GM19463 (cell line): ENCODE results near the gene SLC10A3.

Source experiments
- ATAC-seq: cut with Tn5 transposase; IDR thresholded peaks from one replicate; pipeline ENCODE4 v1.9.1; 2021; ENCODE audit warnings: mild to moderate bottlenecking, moderate library complexity; ENCODE audit not compliant: unreplicated experiment

The SLC10A3 gene

GRCh38 chrX:154490414-154491083 is at the start of gene SLC10A3:
Gene SLC10A3, minus strand, starts transcription at chrX:154490629. Its CDS starts 1,689 bp downstream, at chrX:154488940.
- peak; percentile 78 for ATAC-seq

DNA sequence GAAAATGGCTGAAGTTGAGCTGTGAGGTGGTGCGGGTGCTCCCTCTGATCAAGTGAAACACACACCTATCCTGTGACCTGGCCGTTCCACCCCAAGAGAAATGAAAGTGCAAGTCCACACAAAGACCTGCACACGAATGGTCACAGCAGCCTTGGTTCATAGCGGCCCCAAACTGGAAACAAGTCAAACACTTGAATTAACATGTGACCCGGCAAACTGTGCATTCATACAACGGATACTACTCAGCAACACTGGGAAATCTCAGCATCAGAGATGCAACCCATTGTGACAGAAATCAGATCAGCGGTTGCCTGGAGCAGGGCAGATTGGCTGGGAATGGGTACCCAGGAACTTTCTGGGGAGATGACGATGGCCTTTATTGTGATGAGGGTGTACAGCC is 48.6 kb upstream of the SLC10A3 start:
- ATAC-seq: no peak

DNA sequence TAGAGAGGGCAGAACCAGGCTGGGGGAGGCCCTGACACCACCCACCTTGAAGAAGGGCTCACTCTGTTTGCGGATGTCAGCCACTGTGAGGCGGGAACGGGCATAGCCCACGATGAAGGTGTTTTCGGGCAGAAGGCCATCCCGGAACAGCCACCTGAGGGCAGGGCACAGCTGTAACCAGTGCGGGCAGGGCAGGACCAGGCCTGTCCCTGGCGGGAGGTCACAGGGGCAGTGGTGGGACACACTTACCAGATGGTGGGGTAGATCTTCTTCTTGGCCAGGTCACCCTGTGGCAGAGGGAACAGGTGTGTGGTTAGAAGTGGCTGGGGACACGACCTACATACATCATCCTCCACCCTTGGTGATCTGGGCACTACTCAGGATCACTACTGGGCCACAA is 45.5 kb upstream of the SLC10A3 start:
- ATAC-seq: no peak

- peak; percentile 96 for ATAC-seq
Observed at GRCh38 chrX:154534526-154535322, 44.3 kb upstream of the SLC10A3 start.

GRCh38 chrX:154532690-154533089 is 42.3 kb upstream of the SLC10A3 start:
- ATAC-seq: no peak

DNA sequence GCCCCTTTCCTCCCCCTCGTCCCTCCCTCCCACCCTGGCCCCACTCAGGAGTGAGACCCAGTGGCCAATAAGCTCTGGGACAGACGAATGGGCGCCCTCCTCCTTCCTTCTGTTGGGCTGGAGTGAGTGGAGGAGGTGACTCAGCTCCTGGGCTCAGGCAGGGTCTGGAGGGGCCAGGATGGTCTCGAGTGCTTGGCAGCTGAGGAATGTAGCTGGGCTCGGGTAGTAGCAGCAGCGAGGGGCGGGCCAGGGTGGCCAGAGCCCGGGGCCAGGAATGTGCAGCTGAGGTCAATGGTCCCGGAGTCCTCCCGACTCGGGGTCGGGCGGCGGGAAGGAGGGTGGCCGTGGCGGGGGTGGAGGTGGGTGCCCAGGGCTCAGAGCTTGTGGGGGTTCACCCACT is 41.2 kb upstream of the SLC10A3 start:
- ATAC-seq: no peak

DNA sequence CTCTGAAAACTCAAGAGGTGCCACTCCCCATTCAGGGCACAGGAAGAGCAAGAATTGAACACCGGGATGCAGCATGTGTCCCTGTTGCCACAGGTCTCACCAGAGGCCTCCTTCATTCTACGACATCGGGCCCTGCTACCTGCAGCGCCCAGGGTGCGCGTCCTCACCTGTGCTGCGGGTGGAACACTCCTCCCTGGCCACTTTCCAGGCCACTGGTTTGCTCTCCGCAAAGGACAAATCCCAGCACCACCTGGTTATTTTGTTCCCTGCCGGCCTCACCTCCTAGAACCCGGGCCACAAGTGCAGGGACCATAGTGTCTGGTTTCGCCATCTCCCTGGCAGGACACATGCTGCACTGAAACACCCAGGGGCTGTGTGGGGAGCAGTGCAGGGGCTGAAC is 39.9 kb upstream of the SLC10A3 start:
- ATAC-seq: no peak

DNA sequence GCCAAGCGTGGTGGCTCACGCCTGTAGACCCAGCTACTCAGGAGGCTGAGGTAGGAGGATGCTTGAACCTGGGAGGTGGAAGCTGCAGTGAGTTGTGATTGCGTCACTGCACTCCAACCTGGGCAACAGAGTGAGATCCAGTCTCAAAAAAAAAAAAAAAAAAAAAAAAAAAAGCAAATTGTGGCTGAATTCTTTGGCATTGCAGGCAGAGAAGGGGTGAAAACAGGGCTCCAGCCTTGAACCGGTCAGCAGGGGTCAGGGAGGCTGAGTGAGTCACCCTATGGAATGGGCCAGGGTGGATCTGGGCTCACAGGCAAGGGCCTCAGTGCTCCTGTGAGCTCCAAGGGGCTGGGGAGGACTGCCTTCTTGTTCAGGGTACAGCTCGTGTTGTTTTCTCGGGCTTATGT is 38.8 kb upstream of the SLC10A3 start:
- no peak for ATAC-seq

- peak; percentile 77 for ATAC-seq
Observed at GRCh38 chrX:154526901-154527675, 36.7 kb upstream of the SLC10A3 start.

DNA sequence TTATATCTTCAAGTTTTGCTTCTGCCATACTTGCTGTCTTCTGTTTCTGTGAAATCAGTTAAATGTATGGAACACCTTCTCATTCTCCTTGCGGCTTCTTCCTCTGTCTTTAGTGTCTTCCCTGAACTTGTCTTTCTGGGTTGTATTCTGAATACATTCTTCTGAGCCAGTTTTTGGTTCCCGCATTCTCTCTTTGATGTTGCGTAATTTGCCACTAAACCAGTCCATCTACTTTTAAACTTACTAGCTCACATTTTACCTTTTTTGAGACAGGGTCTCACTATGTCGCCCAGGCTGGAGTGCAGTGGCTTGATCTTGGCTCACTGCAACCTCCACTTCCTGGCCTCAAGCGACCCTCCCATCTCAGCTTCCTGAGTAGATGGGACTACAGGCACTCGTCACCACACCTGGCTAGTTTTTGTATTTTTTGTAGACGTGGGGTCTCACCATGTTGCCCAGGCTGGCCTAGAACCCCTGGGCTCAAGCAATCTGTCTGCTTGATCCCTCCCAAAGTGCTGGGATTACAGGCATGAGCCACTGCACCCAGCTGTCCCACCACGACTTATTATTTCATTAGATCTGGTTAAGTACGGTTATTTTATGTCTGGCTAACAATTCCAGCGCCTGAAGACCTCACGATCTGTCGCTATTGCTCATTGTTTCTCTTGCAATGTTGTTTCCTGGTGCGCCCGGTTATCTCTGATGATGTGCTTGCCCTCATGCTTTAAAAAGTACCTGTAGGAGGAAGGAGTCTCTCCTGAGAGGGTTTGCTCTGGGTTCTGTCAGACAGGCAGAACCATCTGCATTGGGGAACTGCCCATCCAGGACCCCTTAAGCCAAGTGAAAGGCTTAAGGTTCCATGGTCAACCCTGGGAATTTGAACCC is 35.4 kb upstream of the SLC10A3 start:
- ATAC-seq: no peak

DNA sequence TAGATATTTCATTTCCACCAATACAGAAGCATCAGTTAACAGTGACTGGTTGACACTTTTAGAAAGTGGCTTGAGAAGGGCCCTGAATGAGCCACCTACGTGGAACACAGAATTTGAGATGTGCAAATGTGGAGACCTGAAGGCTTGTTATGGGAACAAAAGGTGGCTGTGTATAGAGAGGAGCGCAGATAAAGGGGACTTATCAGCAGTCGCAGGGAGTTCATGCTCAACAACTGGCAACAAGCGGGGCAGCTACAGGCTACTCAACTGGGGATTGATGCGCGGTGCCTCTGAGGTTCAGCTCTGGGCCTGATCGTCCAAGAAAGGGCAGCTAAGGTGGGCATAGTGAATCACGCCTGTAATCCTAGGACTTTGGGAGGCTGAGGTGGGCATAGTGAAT is 29.0 kb upstream of the SLC10A3 start:
- no peak for ATAC-seq

GRCh38 chrX:154517101-154517781 is 26.8 kb upstream of the SLC10A3 start:
- ATAC-seq: no peak

GRCh38 chrX:154516656-154517100 is 26.2 kb upstream of the SLC10A3 start:
- ATAC-seq: no peak

- peak; percentile 90 for ATAC-seq
Observed at GRCh38 chrX:154515966-154516655, 25.7 kb upstream of the SLC10A3 start, which contains the start of gene FAM3A. Gene FAM3A, minus strand, starts transcription at chrX:154516232. Its CDS starts 460 bp downstream, at chrX:154515772.

DNA sequence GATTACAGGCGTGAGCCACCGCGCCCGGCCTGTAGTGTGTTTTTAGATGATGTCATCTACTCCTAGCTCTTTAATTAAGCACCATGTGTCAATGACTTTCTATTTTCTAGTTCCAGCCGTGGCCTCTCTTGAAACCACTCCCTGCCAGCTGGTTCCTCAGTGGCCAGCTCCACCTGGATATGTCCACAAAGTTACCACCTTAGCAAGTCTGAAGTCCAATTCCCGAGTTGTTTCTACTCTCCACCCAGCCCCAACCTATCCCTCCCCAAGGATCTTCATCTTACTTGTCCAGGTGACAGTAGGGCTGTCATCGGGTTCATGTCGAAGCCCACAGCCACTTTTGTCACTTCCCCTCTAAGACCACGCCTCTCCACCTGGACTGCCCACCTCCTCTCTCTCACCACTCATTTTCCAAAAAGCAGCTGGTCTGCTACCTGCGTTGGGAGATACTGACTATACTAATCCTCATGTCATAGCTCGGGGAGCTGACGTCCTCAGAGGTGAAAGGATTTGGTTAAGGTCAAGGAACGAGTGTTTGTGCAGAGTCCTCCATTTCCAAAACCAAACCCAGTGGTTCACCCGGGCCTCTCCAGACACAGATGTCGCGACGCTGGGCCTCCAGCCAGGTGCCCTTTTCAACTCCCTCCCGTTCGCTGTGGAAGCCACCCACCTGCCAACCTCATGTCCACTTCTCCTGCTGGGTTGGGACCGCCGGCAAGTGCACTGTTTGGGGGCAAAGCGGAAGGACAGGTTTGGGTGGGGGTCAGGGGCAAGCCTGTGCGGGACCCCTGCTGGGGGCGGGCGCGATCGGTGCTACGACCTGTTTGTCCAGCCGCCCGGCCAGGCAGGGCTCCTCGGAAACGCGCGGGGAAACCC is 24.9 kb upstream of the SLC10A3 start:
- ATAC-seq: no peak

- no peak for ATAC-seq
Observed at GRCh38 chrX:154513716-154514115, 23.3 kb upstream of the SLC10A3 start.

- ATAC-seq: no peak
Observed at GRCh38 chrX:154512879-154513553, 22.6 kb upstream of the SLC10A3 start.

DNA sequence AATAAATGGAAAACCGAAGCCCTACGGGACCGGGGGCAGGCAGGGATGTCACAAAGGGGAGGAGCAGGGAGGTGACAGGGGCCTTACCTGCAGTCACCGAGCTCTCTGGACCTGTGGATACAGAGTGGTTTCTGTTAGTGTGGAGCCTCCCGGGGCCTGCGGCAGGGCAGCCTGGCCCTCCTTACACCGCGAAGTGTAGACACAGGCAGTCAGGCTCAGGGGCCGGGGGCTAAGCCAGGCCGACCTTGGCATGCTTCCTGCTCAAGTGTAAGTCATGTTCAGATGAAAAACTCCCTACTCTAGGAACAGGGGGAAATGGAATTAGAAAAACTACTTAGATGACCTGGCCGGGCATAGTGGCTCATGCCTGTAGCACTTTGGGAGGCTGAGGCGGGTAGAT is 21.3 kb upstream of the SLC10A3 start:
- no peak for ATAC-seq
